Esophagus squamous epithelium (tissue), 5 donors: ENCODE results near the gene CDC20. TPM values are rescaled to one million over a fixed set of nuclear protein-coding genes. Genes with fewer than 3 reads are reported as not detected.

Experiments used
- DNase-seq: peaks from one replicate; lab custom pipeline; 2025; lab: John Stamatoyannopoulos, UW
- H3K27ac ChIP-seq, 4 donors: fragments of 200-600 bp; sonication (generic); one replicate each; pipeline ENCODE4 v1.5.1; 2016 to 2019; ENCODE audit warnings: mild to moderate bottlenecking in 1 of 4
- H3K27me3 ChIP-seq, 4 donors: fragments of 200-600 bp; sonication (generic); 1 replicate in 3 of 4; 2 replicates in 1 of 4; pipeline versions ENCODE4 v1.5.1 to v1.6.0; 2017 to 2021; ENCODE audit warnings: antibody characterized with exemption in 1 of 4
- H3K36me3 ChIP-seq, 3 donors: fragments of 200-600 bp; sonication (generic); one replicate each; pipeline ENCODE4 v1.5.1; 2016 to 2019
- H3K4me1 ChIP-seq, 3 donors: fragments of 200-600 bp; sonication (generic); one replicate each; pipeline ENCODE4 v1.5.1; 2017 to 2019
- H3K4me3 ChIP-seq, 4 donors: fragments of 200-600 bp; sonication (generic); 1 replicate in 3 of 4; 2 replicates in 1 of 4; pipeline ENCODE4 v1.5.1; 2016 to 2019; ENCODE audit warnings: mild to moderate bottlenecking in 2 of 4, moderate library complexity in 1 of 4
- H3K9me3 ChIP-seq, 3 donors: fragments of 200-600 bp; sonication (generic); one replicate each; pipeline ENCODE4 v1.5.1; 2016 to 2019
- POLR2A ChIP-seq, 4 donors: fragments of 450-650 bp; IDR thresholded peaks; one replicate each; pipeline ENCODE4 v1.6.1; 2017; ENCODE audit warnings: antibody characterized with exemption in 4 of 4, mild to moderate bottlenecking in 4 of 4, moderate library complexity in 3 of 4
- WGBS, 2 donors: methylation state at CpG; one replicate each; pipeline ENCODE4 v1.1.5; 2018; 5-methylcytosine and 5-hydroxymethylcytosine counted together
- intact Hi-C: fragments of 100-400 bp; cut with DNase I; formaldehyde crosslinking; loops from one replicate; pipeline ENCODE4 v1.15.0; 2022
- total RNA-seq, 4 donors: library from RNA; depleted of rRNA; stranded (reverse); fragments of >200 nt; gene quantifications; one replicate each; pipeline ENCODE4 v1.1.0, GENCODE V29; 2016
- TF ChIP-seq, protein P1 (sequence below), 6 experiments: fragments of 450-650 bp in 4 of 6; fragments of 200-600 bp in 2 of 6; sonication (generic) in 2 of 6; IDR thresholded peaks; one replicate each; pipeline ENCODE4 v1.5.1; 2016 to 2019; ENCODE audit warnings: antibody characterized with exemption in 6 of 6, mild to moderate bottlenecking in 4 of 6, moderate library complexity in 4 of 6
- donor health status: DM: yes; HTN: yes; CAD: no.

The CDC20 gene
- total RNA-seq, 4 donors from 2014 or later = 16.5 to 96.0 (median 33.6) TPM

DNA sequence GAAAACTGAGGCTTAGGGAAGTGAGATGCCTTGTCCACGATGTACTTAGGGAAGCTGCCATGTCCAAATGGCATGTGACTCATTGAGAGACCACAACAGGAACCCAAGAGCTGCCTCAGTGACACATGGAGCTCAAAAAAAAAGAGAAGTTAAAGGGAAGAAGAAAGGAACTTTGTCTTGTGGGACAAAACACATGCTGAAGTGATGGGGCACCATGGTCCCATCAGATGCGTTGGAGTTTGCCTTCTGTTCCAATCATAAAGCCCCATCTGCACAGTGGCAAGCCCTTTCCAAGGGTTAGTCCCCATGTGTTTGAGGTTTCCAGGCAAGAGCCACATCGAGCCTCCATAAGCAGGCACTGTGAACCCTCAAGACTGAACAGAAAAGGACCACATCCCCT, 22.8 kb downstream of the CDC20 start:
- H3K4me1 ChIP-seq = peaks cover 0 to 2% (median 0%) of the 10 kb centered on the region in 3 donors
- peak overlapping the region in 1 of 4 donors; percentile 5 for H3K27ac ChIP-seq
- H3K4me3 ChIP-seq = no peak overlapping the region
- no peak for DNase-seq
- H3K36me3 ChIP-seq = peaks cover 21 to 73% (median 34%) of the 10 kb centered on the region in 3 donors
- no peaks in the 10 kb centered on the region for H3K27me3 ChIP-seq
- H3K9me3 ChIP-seq = no peaks in the 10 kb centered on the region
- intact Hi-C loops = no loop called here
- peak in 1 of 4 donors; percentile 8 for TF ChIP-seq POLR2A (IDR thresholded peaks at IDR 0.05)
- TF ChIP-seq, protein P1, sequence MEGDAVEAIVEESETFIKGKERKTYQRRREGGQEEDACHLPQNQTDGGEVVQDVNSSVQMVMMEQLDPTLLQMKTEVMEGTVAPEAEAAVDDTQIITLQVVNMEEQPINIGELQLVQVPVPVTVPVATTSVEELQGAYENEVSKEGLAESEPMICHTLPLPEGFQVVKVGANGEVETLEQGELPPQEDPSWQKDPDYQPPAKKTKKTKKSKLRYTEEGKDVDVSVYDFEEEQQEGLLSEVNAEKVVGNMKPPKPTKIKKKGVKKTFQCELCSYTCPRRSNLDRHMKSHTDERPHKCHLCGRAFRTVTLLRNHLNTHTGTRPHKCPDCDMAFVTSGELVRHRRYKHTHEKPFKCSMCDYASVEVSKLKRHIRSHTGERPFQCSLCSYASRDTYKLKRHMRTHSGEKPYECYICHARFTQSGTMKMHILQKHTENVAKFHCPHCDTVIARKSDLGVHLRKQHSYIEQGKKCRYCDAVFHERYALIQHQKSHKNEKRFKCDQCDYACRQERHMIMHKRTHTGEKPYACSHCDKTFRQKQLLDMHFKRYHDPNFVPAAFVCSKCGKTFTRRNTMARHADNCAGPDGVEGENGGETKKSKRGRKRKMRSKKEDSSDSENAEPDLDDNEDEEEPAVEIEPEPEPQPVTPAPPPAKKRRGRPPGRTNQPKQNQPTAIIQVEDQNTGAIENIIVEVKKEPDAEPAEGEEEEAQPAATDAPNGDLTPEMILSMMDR (IDR thresholded peaks at IDR 0.05) = no peak
- WGBS, 2 donors = 61 to 64% methylated on average over 3 of the region's 3 CpGs

DNA sequence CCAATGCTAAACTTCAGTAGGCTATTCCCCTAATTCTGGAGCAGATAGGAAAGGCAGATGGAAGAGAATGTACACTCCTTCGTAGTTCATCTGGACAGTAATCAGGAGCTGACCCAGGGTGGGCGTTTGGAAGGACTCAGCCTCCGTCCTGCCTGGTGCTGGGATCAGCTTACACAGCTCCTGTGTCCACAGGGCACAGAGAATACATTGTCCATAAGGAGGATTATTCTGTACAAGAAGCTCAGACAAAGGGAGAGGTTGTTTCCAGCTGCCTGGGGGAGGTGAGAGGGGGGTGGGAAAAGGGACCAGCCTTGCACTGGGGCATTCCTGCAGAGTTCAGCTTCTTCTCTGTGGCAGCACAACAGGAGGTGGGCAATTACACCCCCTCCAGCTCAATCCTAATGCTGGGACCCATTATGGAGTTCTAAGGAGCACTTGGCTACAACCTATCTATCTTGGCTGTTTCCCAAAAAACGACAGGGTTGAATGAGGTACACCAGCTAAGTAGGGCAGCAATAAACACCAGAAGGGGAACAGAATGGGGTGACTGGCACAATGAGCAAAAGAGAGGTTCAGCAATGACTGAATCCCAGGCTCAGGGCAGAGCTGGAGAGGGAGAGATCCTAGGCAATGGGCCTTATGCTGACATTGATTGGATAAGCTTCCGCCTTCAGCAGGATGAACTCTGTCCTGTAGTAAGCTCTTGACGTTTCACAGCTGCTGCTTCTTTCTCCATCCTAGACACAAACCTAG, 23.4 kb downstream of the CDC20 start:
- Histone ChIP-seq H3K9me3 (no peaks in the 10 kb centered on the region), H3K4me3 (no peak overlapping the region), H3K27ac (peak overlapping the region in 1 of 4 donors; percentile 5), H3K4me1 (peaks cover 0 to 7% (median 0%) of the 10 kb centered on the region in 3 donors), H3K36me3 (peaks cover 23 to 79% (median 37%) of the 10 kb centered on the region in 3 donors), H3K27me3 (no peaks in the 10 kb centered on the region)
- intact Hi-C loops = no loop called here
- WGBS, 2 donors = 35 to 70% methylated on average over 3 to 5 of the region's 6 CpGs
- no peak for TF ChIP-seq POLR2A (IDR thresholded peaks at IDR 0.05)
- TF ChIP-seq, protein P1 (IDR thresholded peaks at IDR 0.05) = no peak
- DNase-seq = no peak

DNA sequence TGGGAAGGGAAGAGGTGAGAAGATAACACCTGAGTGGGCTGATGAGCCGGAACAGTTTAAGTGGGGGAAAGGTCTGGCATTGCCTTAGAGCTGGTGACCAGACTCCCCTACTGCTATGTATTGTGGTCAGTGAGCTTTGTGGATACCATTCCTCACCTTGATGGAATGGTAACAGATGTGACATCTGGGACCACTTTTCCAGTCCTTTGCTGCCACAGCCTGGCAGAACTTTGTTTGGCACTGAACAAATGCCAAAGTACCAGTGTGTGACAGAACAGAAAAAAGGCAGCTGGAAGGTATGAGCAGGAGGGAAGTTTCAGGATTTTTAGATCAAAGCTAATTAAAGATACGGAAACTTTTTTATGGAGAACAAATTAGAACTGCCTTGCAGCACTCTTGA, 24.7 kb downstream of the CDC20 start:
- TF ChIP-seq POLR2A (IDR thresholded peaks at IDR 0.05) = no peak
- TF ChIP-seq, protein P1 (IDR thresholded peaks at IDR 0.05) = peak in 2 of 6 experiments; percentile 4 to 22
- Histone ChIP-seq H3K27ac (no peak overlapping the region), H3K4me1 (peaks cover 5 to 20% (median 7%) of the 10 kb centered on the region in 3 donors), H3K27me3 (no peaks in the 10 kb centered on the region), H3K9me3 (no peaks in the 10 kb centered on the region), H3K36me3 (peaks cover 23 to 82% (median 37%) of the 10 kb centered on the region in 3 donors), H3K4me3 (no peak overlapping the region)
- WGBS, 2 donors = 88 to 100% methylated on average over 2 of the region's 2 CpGs
- no peak for DNase-seq
- intact Hi-C loops = no loop called here

DNA sequence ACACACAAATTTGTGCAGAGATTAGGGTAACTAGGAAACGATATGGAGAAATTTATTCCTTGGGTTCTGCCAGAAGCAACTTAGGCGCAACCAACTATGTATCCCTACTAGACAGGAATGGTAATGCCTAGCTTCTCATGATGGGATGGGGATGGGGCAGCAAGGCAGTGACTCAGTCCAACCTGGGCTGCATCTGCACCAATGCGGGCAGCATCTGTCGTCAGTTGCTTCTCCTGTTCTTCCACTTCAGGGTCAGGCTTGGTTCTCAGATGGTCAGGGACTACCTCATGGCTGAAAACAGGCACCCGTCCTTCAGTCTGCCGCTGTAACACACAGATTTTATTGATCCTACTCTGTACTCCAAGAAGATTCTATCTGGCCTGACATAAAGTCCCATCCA, 27.9 kb downstream of the CDC20 start:
- Histone ChIP-seq H3K4me3 (no peak overlapping the region), H3K27me3 (no peaks in the 10 kb centered on the region), H3K27ac (peak overlapping the region in 3 of 4 donors; percentile 35 to 70 (median 55)), H3K9me3 (no peaks in the 10 kb centered on the region), H3K36me3 (peaks cover 23 to 62% (median 37%) of the 10 kb centered on the region in 3 donors), H3K4me1 (peaks cover 23 to 42% (median 24%) of the 10 kb centered on the region in 3 donors)
- WGBS, 2 donors = 83 to 90% methylated on average over 6 of the region's 6 CpGs
- TF ChIP-seq POLR2A (IDR thresholded peaks at IDR 0.05) = no peak
- TF ChIP-seq, protein P1 (IDR thresholded peaks at IDR 0.05) = no peak
- DNase-seq = no peak
- intact Hi-C loops = no loop called here

DNA sequence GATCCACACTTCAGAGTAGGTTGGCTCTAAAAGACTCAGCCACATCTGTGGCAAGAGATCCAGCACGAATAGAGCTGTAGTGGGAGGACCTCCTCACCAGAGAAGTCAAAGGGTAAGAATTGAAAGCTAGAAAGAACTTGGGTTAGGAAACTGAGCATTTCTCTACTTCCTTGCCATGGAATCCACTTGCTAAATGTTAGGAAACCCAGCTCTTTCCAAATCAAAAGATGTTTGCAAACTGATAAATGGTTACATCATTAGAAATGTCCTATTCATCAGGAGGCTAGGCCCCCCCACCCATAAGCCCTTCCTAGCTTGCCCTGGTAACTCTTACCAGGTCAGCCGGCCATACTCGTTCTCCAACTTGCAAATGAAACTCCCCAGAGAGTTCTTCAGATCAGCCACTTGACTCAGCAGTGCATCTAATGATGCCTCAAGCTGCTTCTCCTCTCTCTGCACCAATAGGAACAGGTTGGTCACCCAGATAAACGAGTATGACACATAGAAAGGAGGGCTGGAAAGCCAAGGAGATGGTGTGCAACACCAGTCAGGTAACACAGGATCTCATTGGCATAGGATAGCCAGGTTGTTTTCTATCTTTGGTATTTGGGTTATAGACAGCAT, 29.3 kb downstream of the CDC20 start:
- 44 to 64% methylated on average over 4 of the region's 4 CpGs for WGBS, 2 donors
- H3K36me3 ChIP-seq = peaks cover 23 to 48% (median 34%) of the 10 kb centered on the region in 3 donors
- no peaks in the 10 kb centered on the region for H3K27me3 ChIP-seq
- TF ChIP-seq POLR2A (IDR thresholded peaks at IDR 0.05) = no peak
- TF ChIP-seq, protein P1 (IDR thresholded peaks at IDR 0.05) = no peak
- peak overlapping the region; percentile 91 to 97 (median 94) for H3K27ac ChIP-seq
- intact Hi-C loops = no loop called here
- H3K9me3 ChIP-seq = no peaks in the 10 kb centered on the region
- DNase-seq = no peak
- H3K4me3 ChIP-seq = peak overlapping the region in 2 of 4 donors; percentile 75 to 98
- H3K4me1 ChIP-seq = peaks cover 23 to 42% (median 24%) of the 10 kb centered on the region in 3 donors
